CD4-positive, alpha-beta T cell treated with Interleukin-21 for 1 hour (primary cell): Measurements from ENCODE around the gene TRAF1.
A peak's percentile ranks its signal among the peaks of the same experiment; 100 is the strongest.

Experiments used
- DNase-seq: peaks from one replicate; pipeline ENCODE4 v3.0.0-alpha.2; 2020

Gene TRAF1

GRCh38 chr9:120938851-120939250, 12.3 kb upstream of the TRAF1 start:
- no peak for DNase-seq

- no peak for DNase-seq
Observed at GRCh38 chr9:120937596-120937995, 11.0 kb upstream of the TRAF1 start.

GRCh38 chr9:120937127-120937526, 10.5 kb upstream of the TRAF1 start:
- DNase-seq: no peak

GRCh38 chr9:120936764-120937122, 10.1 kb upstream of the TRAF1 start:
- DNase-seq: no peak

- DNase-seq: peak; percentile 87
Observed at GRCh38 chr9:120936011-120936763, 9.6 kb upstream of the TRAF1 start.

- peak; percentile 40 for DNase-seq
Observed at GRCh38 chr9:120935383-120935857, 8.8 kb upstream of the TRAF1 start.

- no peak for DNase-seq
Observed at GRCh38 chr9:120934281-120934680, 7.7 kb upstream of the TRAF1 start.

- peak; percentile 28 for DNase-seq
Observed at GRCh38 chr9:120933310-120934055, 6.9 kb upstream of the TRAF1 start.

- no peak for DNase-seq
Observed at GRCh38 chr9:120932086-120932823, 5.7 kb upstream of the TRAF1 start.

GRCh38 chr9:120931231-120932085, 4.9 kb upstream of the TRAF1 start:
- peak; percentile 93 for DNase-seq

- DNase-seq: no peak
Observed at GRCh38 chr9:120929229-120929791, 2.7 kb upstream of the TRAF1 start.

GRCh38 chr9:120928483-120929228, 2.1 kb upstream of the TRAF1 start:
- DNase-seq: peak; percentile 86

- DNase-seq: peak; percentile 84
Observed at GRCh38 chr9:120928015-120928482, 1.5 kb upstream of the TRAF1 start.

- peak; percentile 44 for DNase-seq
Observed at GRCh38 chr9:120927269-120928014, 846 bp upstream of the TRAF1 start.

GRCh38 chr9:120925535-120926396, 830 bp downstream of the TRAF1 start:
- DNase-seq: peak; percentile 93

GRCh38 chr9:120924698-120925534, 1.7 kb downstream of the TRAF1 start:
- peak; percentile 70 for DNase-seq

- peak; percentile 32 for DNase-seq
Observed at GRCh38 chr9:120923620-120924328, 2.8 kb downstream of the TRAF1 start.
